ENCODE data around the gene NR1D1.
A peak's percentile ranks its signal among the peaks of the same experiment; 100 is the strongest.

The NR1D1 gene

GRCh38 chr17:40122136-40122998, 22.0 kb upstream of the NR1D1 start:
- peak; percentile 69 for DNase-seq (ENCODE audit: low spot score)
- TF ChIP-seq CTCF (conservative IDR thresholded peaks at IDR 0.05; ENCODE audit: low read depth), result no peak
- H3K27ac ChIP-seq, result peak overlapping the region; percentile 95
- ChIA-PET POLR2A (ENCODE audit: low non-redundant PET) (no interaction called here), CTCF (interaction anchor here (0.8 to 1.1 kb wide), 2 partner anchors 23 to 47 kb away, joined by 3 to 4 read pairs; partner anchors contain the start of gene NR1D1)

- TF ChIP-seq CTCF (conservative IDR thresholded peaks at IDR 0.05; ENCODE audit: low read depth), result no peak
- H3K27ac ChIP-seq, result peak within 1 kb of the TSS; percentile 95
- ChIA-PET POLR2A (ENCODE audit: low non-redundant PET) (interaction anchor here (0.6 kb wide), 1 partner anchor 13 kb away, joined by 3 read pairs; no protein-coding TSS in a partner anchor), CTCF (interaction anchor here (0.6 to 1.0 kb wide), 2 partner anchors 46 to 169 kb away, joined by 4 to 5 read pairs; no protein-coding TSS in a partner anchor)
- DNase-seq (ENCODE audit: low spot score), result peak; percentile 86
Measured at GRCh38 chr17:40121181-40122135, 21.1 kb upstream of the NR1D1 start, which contains the start of gene MSL1. Gene MSL1, plus strand, starts transcription at chr17:40121971. Its CDS starts 642 bp downstream, at chr17:40122613.

- ChIA-PET POLR2A (ENCODE audit: low non-redundant PET) (interaction anchor here (0.5 kb wide), 1 partner anchor 96 kb away, joined by 3 read pairs; no protein-coding TSS in a partner anchor), CTCF (interaction anchor here (0.6 kb wide), 1 partner anchor 90 kb away, joined by 3 read pairs; no protein-coding TSS in a partner anchor)
- no peak for TF ChIP-seq CTCF (conservative IDR thresholded peaks at IDR 0.05; ENCODE audit: low read depth)
- no peak for DNase-seq (ENCODE audit: low spot score)
- H3K27ac ChIP-seq, result peak overlapping the region; percentile 91
Measured at GRCh38 chr17:40115101-40115436, 14.7 kb upstream of the NR1D1 start.

GRCh38 chr17:40113907-40114245, 13.5 kb upstream of the NR1D1 start:
- no peak for DNase-seq (ENCODE audit: low spot score)
- POLR2A ChIA-PET (ENCODE audit: low non-redundant PET), result interaction anchor here (0.7 kb wide), 1 partner anchor 412 kb away, joined by 4 read pairs; no protein-coding TSS in a partner anchor
- peak overlapping the region; percentile 91 for H3K27ac ChIP-seq

GRCh38 chr17:40113110-40113906, 12.9 kb upstream of the NR1D1 start:
- POLR2A ChIA-PET (ENCODE audit: low non-redundant PET), result interaction anchor here (0.6 to 0.9 kb wide), 3 partner anchors 14 to 411 kb away, joined by 4 read pairs; no protein-coding TSS in a partner anchor
- CTCF ChIA-PET, result interaction anchor here (0.5 to 1.9 kb wide), 7 partner anchors 11 to 1491 kb away, joined by 3 to 7 read pairs (median 3); no protein-coding TSS in a partner anchor
- DNase-seq (ENCODE audit: low spot score), result peak; percentile 89
- TF ChIP-seq CTCF (conservative IDR thresholded peaks at IDR 0.05; ENCODE audit: low read depth), result peak; percentile 89
- H3K27ac ChIP-seq, result peak overlapping the region; percentile 91

More at GRCh38 chr17:40113907-40114245, 13.5 kb upstream of the NR1D1 start:
- CTCF ChIA-PET, result interaction anchor here (0.5 to 1.9 kb wide), 4 partner anchors 10 to 1492 kb away, joined by 3 to 7 read pairs (median 4); no protein-coding TSS in a partner anchor
- TF ChIP-seq CTCF (conservative IDR thresholded peaks at IDR 0.05; ENCODE audit: low read depth), result no peak

Data from RWPE1 (cell line).